HepG2 (cell line): ENCODE measurements around the gene MAPKAPK3.

Experiments
- DPF2 ChIP-seq: sonication (generic); formaldehyde crosslinking; IDR thresholded peaks from 2 replicates; pipeline ENCODE4 v1.4.0; 2020; ENCODE audit warnings: mild to moderate bottlenecking, low read depth, missing genetic modification reagents, borderline replicate concordance
- EP300 ChIP-seq, 3 experiments: sonication (generic) in 1 of 3; formaldehyde crosslinking in 1 of 3; IDR thresholded peaks; 2 replicates each; pipeline versions ENCODE4 v1.5.1 to v1.6.1; 2011 to 2020; ENCODE audit warnings: low read depth in 2 of 3, low read length in 2 of 3, borderline replicate concordance in 1 of 3, improper control_type of control experiment in 1 of 3, mild to moderate bottlenecking in 1 of 3, missing genetic modification reagents in 1 of 3, moderate library complexity in 1 of 3
- FOXP4 ChIP-seq: sonication (generic); formaldehyde crosslinking; IDR thresholded peaks from 2 replicates; pipeline ENCODE4 v1.4.0; 2020; ENCODE audit warnings: missing genetic modification reagents
- HCFC1 ChIP-seq: fragments of 150-350 bp; IDR thresholded peaks from 2 replicates; pipeline ENCODE4 v1.6.1; 2014; ENCODE audit warnings: low read depth, low read length
- ZBTB1 ChIP-seq: sonication (generic); formaldehyde crosslinking; IDR thresholded peaks from 2 replicates; pipeline ENCODE4 v1.4.0; 2020; ENCODE audit warnings: missing genetic modification reagents, borderline replicate concordance
- TF ChIP-seq, protein P1 (sequence below): sonication (generic); formaldehyde crosslinking; IDR thresholded peaks from 2 replicates; pipeline ENCODE4 v1.8.1; 2022; ENCODE audit warnings: low read depth, mild to moderate bottlenecking, missing genetic modification reagents
- TF ChIP-seq, protein P2 (sequence below): sonication (generic); formaldehyde crosslinking; IDR thresholded peaks from 2 replicates; pipeline ENCODE4 v1.4.0; 2020; ENCODE audit warnings: low read depth, mild to moderate bottlenecking, missing genetic modification reagents

- TF ChIP-seq FOXP4 (CRISPR knock-in tag) (no peak), ZBTB1 (no peak), EP300 (IDR thresholded peaks at IDR 0.05; ENCODE audit: low read depth in 2 of 2, low read length in 2 of 2) (no peak), EP300 (CRISPR knock-in tag; IDR thresholded peaks at IDR 0.05; ENCODE audit: borderline replicate concordance) (no peak), DPF2 (CRISPR knock-in tag) (no peak), HCFC1 (no peak)
- TF ChIP-seq, protein P1, sequence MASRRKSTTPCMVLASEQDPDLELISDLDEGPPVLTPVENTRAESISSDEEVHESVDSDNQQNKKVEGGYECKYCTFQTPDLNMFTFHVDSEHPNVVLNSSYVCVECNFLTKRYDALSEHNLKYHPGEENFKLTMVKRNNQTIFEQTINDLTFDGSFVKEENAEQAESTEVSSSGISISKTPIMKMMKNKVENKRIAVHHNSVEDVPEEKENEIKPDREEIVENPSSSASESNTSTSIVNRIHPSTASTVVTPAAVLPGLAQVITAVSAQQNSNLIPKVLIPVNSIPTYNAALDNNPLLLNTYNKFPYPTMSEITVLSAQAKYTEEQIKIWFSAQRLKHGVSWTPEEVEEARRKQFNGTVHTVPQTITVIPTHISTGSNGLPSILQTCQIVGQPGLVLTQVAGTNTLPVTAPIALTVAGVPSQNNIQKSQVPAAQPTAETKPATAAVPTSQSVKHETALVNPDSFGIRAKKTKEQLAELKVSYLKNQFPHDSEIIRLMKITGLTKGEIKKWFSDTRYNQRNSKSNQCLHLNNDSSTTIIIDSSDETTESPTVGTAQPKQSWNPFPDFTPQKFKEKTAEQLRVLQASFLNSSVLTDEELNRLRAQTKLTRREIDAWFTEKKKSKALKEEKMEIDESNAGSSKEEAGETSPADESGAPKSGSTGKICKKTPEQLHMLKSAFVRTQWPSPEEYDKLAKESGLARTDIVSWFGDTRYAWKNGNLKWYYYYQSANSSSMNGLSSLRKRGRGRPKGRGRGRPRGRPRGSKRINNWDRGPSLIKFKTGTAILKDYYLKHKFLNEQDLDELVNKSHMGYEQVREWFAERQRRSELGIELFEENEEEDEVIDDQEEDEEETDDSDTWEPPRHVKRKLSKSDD: no peak
- TF ChIP-seq, protein P2, sequence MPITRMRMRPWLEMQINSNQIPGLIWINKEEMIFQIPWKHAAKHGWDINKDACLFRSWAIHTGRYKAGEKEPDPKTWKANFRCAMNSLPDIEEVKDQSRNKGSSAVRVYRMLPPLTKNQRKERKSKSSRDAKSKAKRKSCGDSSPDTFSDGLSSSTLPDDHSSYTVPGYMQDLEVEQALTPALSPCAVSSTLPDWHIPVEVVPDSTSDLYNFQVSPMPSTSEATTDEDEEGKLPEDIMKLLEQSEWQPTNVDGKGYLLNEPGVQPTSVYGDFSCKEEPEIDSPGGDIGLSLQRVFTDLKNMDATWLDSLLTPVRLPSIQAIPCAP: no peak
Measured at GRCh38 chr3:50674349-50675178, 57.6 kb downstream of the MAPKAPK3 start, which contains the start of gene DOCK3.
